Right lung (tissue), 5 donors: ENCODE data around the gene SLC6A6. TPM values are rescaled to one million over a fixed set of nuclear protein-coding genes. Genes with fewer than 3 reads are reported as not detected.
"Not testable (repeated sequence)": the region's sequence is repeated elsewhere in the genome, so short reads cannot be mapped to it uniquely, and the experiment has no call there.

ENCODE experiments used
- DNase-seq, 2 donors: peaks; one replicate each; pipeline ENCODE4 v3.0.0-alpha.2; 2013
- polyA plus RNA-seq, 5 donors: library from polyadenylated mRNA; unstranded; fragments of 120-200 nt; gene quantifications; one replicate each; pipeline versions ENCODE4 v1.2.1 to v1.2.3, GENCODE V29; 2013; ENCODE audit warnings: inconsistent platforms in 1 of 5, low replicate concordance in 1 of 5; ENCODE audit not compliant: insufficient read length in 5 of 5, insufficient read depth in 1 of 5

SLC6A6 gene
- polyA plus RNA-seq, 5 donors, result 16.7 to 24.8 (median 17.8) TPM

DNA sequence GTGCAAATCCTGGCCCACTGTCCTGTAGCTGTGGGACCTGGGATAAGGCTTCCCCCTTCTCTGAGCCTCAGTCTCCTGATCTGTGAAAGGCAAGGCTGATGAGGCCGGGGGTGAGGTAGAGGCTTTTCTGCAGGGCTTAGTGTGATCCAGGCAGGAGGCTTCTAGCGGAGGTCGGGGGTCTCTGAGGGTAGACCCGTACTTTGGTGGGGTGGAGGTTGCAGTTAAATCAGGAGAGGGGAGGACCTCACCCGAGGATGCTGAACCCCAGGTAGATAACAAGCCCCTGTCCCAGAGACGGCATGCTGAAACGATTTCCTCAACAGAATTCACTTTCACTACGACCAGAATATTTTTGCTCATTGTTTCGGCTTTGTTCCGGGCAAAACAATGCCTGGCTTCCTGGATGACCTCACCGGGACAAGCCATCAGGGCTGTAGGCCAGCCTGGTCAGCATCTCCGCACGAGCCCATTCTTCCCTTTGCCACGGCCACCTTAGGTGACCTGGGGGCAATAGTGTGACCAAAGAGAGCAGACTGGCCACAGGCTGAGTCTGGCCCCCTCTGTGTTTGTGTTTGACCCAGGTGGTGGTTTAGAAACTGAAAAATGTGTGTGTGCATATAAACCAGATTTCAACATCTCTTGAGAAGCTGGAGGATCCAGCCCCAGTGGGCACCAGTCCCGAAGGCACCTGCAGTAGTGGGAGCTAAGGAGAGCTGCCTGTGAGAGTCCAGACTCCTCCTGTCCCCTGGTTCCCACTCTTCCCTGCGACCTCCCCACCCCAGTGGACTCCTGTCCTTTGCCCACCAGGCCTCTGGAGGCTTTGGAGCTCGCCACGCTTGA, 33.0 kb downstream of the SLC6A6 start:
- DNase-seq, result no peak

- DNase-seq, result no peak
Measured at GRCh38 chr3:14436954-14437281, 34.5 kb downstream of the SLC6A6 start.

- DNase-seq, result not testable (repeated sequence)
Measured at GRCh38 chr3:14437705-14438104, 35.3 kb downstream of the SLC6A6 start.

- DNase-seq, result no peak
Measured at GRCh38 chr3:14438262-14438661, 35.9 kb downstream of the SLC6A6 start.

DNA sequence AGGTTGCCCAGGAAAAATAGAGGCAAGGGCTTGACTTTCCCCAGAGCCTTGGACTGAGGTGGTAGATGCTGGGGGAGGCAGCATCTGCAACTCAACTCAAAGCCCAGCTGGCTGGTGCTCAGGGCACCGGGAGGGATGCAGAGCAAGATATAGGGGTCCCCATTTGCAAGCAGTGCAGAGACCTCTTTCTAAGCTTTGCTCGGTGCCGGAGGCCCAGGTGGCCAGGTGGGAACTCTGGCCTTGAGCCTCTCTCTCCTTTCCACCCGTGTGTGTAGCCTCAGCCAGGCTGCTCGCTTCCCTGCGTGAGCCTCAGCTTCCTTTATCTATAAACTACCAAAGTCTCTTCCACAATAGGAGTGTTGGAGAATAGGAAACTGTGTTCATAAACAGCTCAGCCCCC, 36.5 kb downstream of the SLC6A6 start:
- DNase-seq, result no peak

- DNase-seq, result peak in 1 of 2 donors; percentile 63
Measured at GRCh38 chr3:14439501-14440167, 37.2 kb downstream of the SLC6A6 start.

- no peak for DNase-seq
Measured at GRCh38 chr3:14440168-14440518, 37.7 kb downstream of the SLC6A6 start.

DNA sequence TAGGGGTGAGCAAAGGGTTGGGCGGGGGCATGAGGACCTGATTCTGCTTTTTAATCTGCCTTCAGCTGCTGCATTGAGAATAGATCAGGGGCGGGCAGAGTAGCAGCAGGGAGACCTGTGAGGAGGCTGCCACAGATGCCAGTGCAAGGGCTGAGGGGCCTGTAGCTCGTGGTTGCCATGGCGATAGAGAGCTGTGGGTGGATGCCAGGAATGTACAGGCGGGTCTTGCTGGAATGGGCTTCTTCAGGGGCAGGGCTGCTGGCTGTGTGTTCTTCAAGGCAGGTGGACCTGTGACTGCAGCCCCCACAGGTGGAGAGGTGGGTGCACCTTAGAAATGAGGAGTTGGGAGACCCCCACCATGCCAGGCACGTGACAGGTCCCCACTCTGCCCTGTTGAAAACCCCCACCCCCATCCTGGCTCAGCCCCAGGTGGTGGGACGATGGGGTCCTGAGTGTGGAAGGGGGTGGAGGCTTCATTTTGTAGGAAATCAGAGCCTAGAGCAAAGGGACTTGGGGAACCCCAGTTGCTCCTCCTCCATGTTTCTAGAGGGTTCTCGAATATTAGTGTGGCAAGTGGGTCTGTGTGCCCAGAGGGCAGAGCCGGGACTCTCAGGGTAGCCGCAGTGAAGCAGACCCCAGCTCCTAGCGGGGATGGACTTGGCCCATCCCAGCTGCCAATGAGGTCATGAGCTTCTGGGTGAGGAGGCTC, 38.3 kb downstream of the SLC6A6 start:
- peak in 1 of 2 donors; percentile 57 for DNase-seq

DNA sequence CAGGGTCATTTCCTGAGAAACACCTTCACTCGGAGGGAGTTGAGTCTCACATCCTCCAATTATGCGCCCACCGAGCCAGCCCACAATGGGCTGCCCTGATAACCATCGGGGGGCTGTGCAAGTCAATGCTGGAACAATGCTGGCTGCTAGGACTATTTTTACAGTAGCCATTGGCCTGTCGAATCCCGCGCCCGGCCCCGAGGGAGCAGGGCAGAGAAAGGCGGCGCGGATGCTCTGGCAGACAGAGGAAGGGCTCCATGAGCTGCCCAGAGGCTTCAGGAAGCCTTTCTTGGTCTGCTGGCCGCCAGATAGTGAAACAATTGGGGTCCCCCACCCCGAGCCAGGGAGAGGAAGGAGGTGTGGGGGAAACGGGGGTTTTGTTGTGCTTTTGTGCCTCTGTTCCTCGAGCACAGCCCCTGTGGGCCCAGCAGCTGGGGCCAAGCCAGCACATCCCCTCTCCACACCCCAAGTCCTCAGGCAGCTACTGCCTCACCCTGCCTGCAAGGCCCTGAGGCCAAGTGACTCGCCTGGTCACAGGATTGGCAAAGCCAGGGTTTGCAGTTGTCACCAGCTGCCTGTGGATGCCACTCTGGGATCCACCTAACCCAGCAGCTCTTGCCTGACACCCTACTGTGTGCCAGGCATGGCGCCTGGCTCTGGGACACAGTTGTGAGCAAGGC, 39.0 kb downstream of the SLC6A6 start:
- DNase-seq, result no peak

GRCh38 chr3:14441920-14442300, 39.5 kb downstream of the SLC6A6 start:
- DNase-seq, result no peak

GRCh38 chr3:14444380-14444779, 42.0 kb downstream of the SLC6A6 start:
- DNase-seq, result no peak

- DNase-seq, result no peak
Measured at GRCh38 chr3:14445773-14446172, 43.4 kb downstream of the SLC6A6 start.

- DNase-seq, result no peak
Measured at GRCh38 chr3:14446988-14447570, 44.7 kb downstream of the SLC6A6 start.

GRCh38 chr3:14448063-14448462, 45.7 kb downstream of the SLC6A6 start:
- no peak for DNase-seq

DNA sequence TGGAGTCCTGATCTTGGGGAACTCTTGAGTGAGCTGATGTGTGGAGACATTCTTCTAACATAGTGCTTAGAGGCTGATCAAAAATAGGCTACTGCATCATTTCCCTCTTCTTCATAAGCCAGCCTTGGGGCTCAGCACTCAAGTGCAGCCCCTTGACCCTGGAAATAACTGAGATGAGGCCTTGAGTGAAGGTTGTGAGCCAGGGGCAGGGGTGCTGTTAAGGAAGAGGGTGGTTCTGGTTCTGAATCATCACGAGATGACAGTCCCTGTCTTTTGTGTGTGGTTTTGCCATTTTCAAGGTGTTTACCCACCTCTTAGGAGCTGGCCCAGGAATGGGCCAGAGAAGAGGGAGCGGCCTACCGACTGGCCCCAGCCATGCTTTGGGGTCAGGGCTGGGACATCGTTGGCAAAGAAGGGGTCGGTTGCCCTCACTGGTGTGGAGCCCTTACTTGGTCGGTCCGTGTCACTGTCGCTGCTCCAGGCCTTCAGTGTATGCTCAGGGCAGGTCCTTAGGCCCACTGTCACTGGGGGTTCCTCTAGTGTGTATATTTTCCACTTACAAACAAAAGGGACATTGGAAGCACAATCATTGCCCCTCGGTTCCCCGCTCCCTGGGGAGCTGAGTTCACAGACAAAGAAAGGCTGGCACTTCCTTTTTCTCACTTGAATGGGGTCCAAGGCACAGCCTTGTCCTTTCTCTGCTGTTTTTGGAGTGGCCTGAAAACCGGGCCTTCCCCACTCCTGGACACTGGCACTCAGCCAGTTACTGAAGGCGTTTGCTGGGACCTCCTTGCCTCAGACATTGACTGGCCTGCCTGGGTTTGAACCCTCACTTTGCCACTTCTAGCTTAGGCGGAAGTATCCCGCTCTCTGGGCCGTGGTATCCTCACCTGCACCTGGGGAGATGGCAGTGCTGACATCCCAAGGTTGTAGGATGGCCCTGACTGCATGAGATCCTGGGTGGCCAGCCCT, 46.6 kb downstream of the SLC6A6 start:
- DNase-seq, result no peak

DNA sequence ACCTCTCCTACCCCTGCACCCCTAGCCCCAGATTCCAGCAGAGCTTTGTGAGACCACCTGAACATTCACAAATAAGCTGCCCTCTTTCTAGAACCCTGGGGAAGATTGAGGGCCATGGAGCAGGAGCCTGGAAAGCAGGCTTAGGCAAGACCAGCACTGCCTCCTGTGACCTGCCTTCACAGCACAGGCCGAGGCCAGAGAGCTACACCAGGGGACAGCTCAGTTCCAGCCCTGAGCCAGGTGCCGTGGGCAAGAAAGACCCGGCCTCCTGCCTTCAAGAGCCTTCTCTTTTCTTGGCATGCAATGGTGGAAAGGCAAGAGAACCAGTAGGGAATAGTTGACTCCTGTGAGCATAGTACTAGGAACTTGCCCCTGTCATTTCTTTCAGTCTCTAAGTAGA, 48.1 kb downstream of the SLC6A6 start:
- DNase-seq, result no peak

- DNase-seq, result no peak
Measured at GRCh38 chr3:14450922-14451606, 48.7 kb downstream of the SLC6A6 start.

DNA sequence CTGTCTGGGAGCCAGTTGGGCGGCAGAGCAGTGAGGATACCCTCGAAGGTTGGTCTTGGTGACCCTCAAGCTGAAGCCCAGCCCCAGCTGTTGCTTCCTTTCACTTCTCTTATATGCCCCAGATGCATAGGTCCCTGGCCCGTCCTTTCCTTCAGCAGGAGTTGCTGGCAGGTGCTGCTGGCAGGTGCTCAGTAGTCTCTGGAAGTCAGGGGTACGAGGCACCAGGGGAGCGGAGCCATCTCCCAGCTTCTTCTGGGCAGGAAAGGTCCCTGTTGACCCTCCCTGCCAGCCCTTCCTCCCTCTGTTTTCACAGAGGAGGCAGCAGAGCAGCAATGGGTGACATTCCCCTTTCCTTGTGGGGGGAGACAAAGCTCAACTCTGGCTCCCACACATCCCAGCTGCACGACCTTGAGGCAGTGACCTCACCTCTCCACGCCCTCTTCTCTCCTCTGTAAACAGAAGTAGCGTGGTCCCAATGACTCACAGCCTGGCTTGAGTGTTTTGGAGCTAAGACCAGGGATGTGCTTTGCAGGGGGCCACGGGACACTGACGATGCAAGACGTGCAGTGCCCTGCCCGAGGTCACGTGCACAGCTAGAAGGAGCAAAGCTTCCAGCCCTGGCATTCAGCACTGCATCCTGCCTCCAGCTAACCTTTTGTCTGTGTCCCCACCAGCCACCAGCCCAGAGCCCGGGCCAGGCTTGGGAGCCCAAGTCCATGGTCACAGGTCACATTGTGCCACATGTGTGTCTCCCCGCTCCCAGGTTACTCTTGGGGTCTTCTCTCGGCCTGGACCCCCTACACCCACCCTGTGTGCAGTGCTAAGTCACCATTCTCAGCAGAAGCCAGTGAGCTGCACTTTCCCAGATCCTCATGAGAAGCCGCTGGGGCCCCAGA, 49.7 kb downstream of the SLC6A6 start:
- DNase-seq, result no peak
